HepG2 (cell line): ENCODE measurements around the gene CACHD1.

Source experiments
- ZNF24 ChIP-seq: fragments of 450-650 bp; IDR thresholded peaks from 2 replicates; pipeline ENCODE4 v1.6.1; 2017; ENCODE audit warnings: antibody characterized with exemption, mild to moderate bottlenecking
- TF ChIP-seq, protein P1 (sequence below): sonication (generic); formaldehyde crosslinking; IDR thresholded peaks from 2 replicates; pipeline ENCODE4 v1.4.0; 2020; ENCODE audit warnings: low read depth, mild to moderate bottlenecking, missing genetic modification reagents

DNA sequence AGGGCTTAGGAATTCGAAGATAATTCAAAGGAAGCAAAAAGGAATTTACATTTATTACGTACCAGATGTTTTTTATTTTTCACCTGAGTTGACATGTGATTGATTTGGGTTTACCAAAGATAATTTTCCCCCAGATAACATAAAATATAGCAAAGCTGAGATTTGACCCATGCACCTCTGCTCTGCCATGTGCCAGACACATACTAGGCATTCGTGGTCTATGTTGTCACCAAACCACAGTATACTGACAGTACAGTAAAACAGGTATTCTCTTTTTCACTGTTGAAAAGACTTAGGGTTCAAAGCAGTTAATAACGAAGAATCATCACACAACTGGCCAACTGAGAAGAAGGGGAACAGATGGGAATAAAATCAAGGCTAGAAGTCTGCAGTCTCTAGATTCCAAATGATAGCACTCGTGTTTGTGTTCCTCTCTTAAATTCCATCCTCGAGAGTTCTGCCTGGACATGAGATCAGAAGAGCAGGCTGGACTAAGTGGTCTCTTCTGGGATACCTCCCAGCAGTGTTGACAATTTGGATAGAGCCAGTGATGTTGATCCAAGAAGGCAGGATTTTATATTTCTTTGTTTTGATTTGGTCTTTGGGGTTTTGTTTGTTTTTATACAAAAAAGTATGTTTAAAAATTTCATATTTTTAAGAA is 189.7 kb downstream of the CACHD1 start:
- TF ChIP-seq, protein P1, sequence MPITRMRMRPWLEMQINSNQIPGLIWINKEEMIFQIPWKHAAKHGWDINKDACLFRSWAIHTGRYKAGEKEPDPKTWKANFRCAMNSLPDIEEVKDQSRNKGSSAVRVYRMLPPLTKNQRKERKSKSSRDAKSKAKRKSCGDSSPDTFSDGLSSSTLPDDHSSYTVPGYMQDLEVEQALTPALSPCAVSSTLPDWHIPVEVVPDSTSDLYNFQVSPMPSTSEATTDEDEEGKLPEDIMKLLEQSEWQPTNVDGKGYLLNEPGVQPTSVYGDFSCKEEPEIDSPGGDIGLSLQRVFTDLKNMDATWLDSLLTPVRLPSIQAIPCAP (CRISPR knock-in tag), result no peak
- TF ChIP-seq ZNF24, result no peak
